SK-N-SH (cell line): ENCODE results near the gene MAPK13. TPM values are rescaled to one million over a fixed set of nuclear protein-coding genes. Genes with fewer than 3 reads are reported as not detected.
A peak's percentile ranks its signal among the peaks of the same experiment; 100 is the strongest.

ENCODE experiments used
- CTCF ChIA-PET: fragments of 300-600, 350-600 bp; formaldehyde crosslinking; extraction: SDS; loops from one replicate; lab custom pipeline; 2021; lab: Yijun Ruan, JAX
- POLR2A ChIA-PET: fragments of 350-600 bp; sonication (Branson Sonifier 250); formaldehyde crosslinking; extraction: SDS; loops from one replicate; lab custom pipeline; 2020; ENCODE audit warnings: antibody characterized with exemption, inconsistent platforms; lab: Yijun Ruan, JAX
- DNase-seq: peaks from one replicate; pipeline ENCODE4 v3.0.0; 2012
- H2AFZ ChIP-seq: fragments of 200-600 bp; sonication (generic); 2 replicates; pipeline ENCODE4 v1.8.1; 2016; ENCODE audit warnings: antibody characterized with exemption, mild to moderate bottlenecking, low read depth
- H3F3A ChIP-seq: fragments of 200-600 bp; sonication (generic); replicated peaks from 2 replicates; pipeline ENCODE3; 2016; ENCODE audit warnings: antibody characterized with exemption, mild to moderate bottlenecking; ENCODE audit not compliant: insufficient read depth
- H3K27ac ChIP-seq, 2 experiments: fragments of 200-500 bp in 1 of 2; fragments of 200-600 bp in 1 of 2; sonication (Bioruptor generic) in 1 of 2; sonication (generic), shearing (Covaris generic) in 1 of 2; 2 replicates each; pipeline versions ENCODE4 v1.5.1 to v1.6.1; 2014 to 2016; ENCODE audit warnings: low read depth in 2 of 2, inconsistent platforms in 1 of 2, low read length in 1 of 2, mild to moderate bottlenecking in 1 of 2, mixed read lengths in 1 of 2
- H3K27me3 ChIP-seq: fragments of 200-600 bp; sonication (generic), shearing (Covaris generic); 2 replicates; pipeline ENCODE4 v1.6.1; 2016; ENCODE audit warnings: mixed run types; ENCODE audit not compliant: insufficient read depth
- H3K36me3 ChIP-seq, 2 experiments: fragments of 200-500 bp in 1 of 2; fragments of 200-600 bp in 1 of 2; sonication (Bioruptor generic) in 1 of 2; sonication (generic) in 1 of 2; replicated peaks in 1 of 2; 2 replicates each; pipeline versions ENCODE3 to v1.5.1; 2014 to 2016; ENCODE audit warnings: low read length in 1 of 2, mild to moderate bottlenecking in 1 of 2; ENCODE audit not compliant: insufficient read depth in 2 of 2, control insufficient read depth in 1 of 2
- H3K4me1 ChIP-seq, 2 experiments: fragments of 200-500 bp in 1 of 2; fragments of 200-600 bp in 1 of 2; sonication (Bioruptor generic) in 1 of 2; sonication (generic), shearing (Covaris generic) in 1 of 2; 2 replicates each; pipeline versions ENCODE4 v1.5.1 to v1.6.1; 2014 to 2016; ENCODE audit warnings: low read depth in 1 of 2, low read length in 1 of 2, mixed run types in 1 of 2; ENCODE audit not compliant: insufficient read depth in 2 of 2, control insufficient read depth in 1 of 2
- H3K4me2 ChIP-seq: fragments of 200-600 bp; sonication (generic), shearing (Covaris generic); 2 replicates; pipeline ENCODE4 v1.6.1; 2017; ENCODE audit warnings: mixed run types
- H3K4me3 ChIP-seq, 2 experiments: fragments of 200-500 bp in 1 of 2; fragments of 200-600 bp in 1 of 2; sonication (Bioruptor generic) in 1 of 2; sonication (generic), shearing (Covaris generic) in 1 of 2; 2 replicates each; pipeline versions ENCODE4 v1.5.1 to v1.8.1; 2014 to 2016; ENCODE audit warnings: low read depth in 2 of 2, inconsistent platforms in 1 of 2, low read length in 1 of 2, mild to moderate bottlenecking in 1 of 2, mixed read lengths in 1 of 2, moderate library complexity in 1 of 2
- H3K79me2 ChIP-seq: fragments of 200-600 bp; sonication (generic); 2 replicates; pipeline ENCODE4 v1.8.1; 2017; ENCODE audit warnings: mild to moderate bottlenecking; ENCODE audit not compliant: insufficient read depth
- H3K9ac ChIP-seq: fragments of 200-600 bp; sonication (generic); 2 replicates; pipeline ENCODE4 v1.6.1; 2017; ENCODE audit warnings: mixed run types
- H3K9me2 ChIP-seq: fragments of 200-600 bp; sonication (generic); 2 replicates; pipeline ENCODE4 v1.6.1; 2017; ENCODE audit warnings: mixed run types
- H3K9me3 ChIP-seq: fragments of 200-600 bp; sonication (generic); 2 replicates; pipeline ENCODE4 v1.6.1; 2017; ENCODE audit warnings: mixed run types, mild to moderate bottlenecking, moderate library complexity
- H4K20me1 ChIP-seq: fragments of 200-600 bp; sonication (generic); 2 replicates; pipeline ENCODE4 v1.6.1; 2017; ENCODE audit warnings: mild to moderate bottlenecking, mixed run types; ENCODE audit not compliant: insufficient read depth
- EP300 ChIP-seq, 2 experiments: IDR thresholded peaks; 2 replicates each; pipeline versions ENCODE4 v1.4.0 to v1.6.1; 2012; ENCODE audit warnings: borderline replicate concordance in 1 of 2, low read depth in 1 of 2, low read length in 1 of 2
- FOXJ3 ChIP-seq: sonication (generic); formaldehyde crosslinking; IDR thresholded peaks from 2 replicates; pipeline ENCODE4 v1.5.1; 2020; ENCODE audit warnings: mild to moderate bottlenecking, missing genetic modification reagents
- GABPA ChIP-seq: IDR thresholded peaks from 2 replicates; pipeline ENCODE4 v1.4.0; 2012; ENCODE audit warnings: low read depth, mild to moderate bottlenecking
- JUND ChIP-seq: IDR thresholded peaks from 2 replicates; pipeline ENCODE4 v1.4.0; 2012
- NRF1 ChIP-seq: IDR thresholded peaks from 2 replicates; pipeline ENCODE4 v1.6.1; 2012; ENCODE audit warnings: low read depth, mild to moderate bottlenecking, low read length
- POLR2AphosphoS5 ChIP-seq: IDR thresholded peaks from 2 replicates; pipeline ENCODE4 v1.6.1; 2012; ENCODE audit warnings: low read depth, low read length
- RAD21 ChIP-seq: IDR thresholded peaks from 2 replicates; pipeline ENCODE4 v1.6.1; 2012; ENCODE audit warnings: mild to moderate bottlenecking, low read length
- ZBTB33 ChIP-seq: IDR thresholded peaks from 2 replicates; pipeline ENCODE4 v1.4.0; 2012; ENCODE audit warnings: low read depth, borderline replicate concordance
- WGBS: methylation state at CpG from one replicate; pipeline ENCODE4 v1.1.6; 2017; ENCODE audit warnings: low lambda C conversion rate; 5-methylcytosine and 5-hydroxymethylcytosine counted together
- polyA plus RNA-seq, 3 experiments: library from polyadenylated mRNA; depleted of rRNA; stranded (reverse); fragments of >200 nt; gene quantifications; 2 replicates each; pipeline ENCODE4 v1.2.3, GENCODE V29; 2012
- TF ChIP-seq, protein P1 (sequence below): IDR thresholded peaks from 2 replicates; pipeline ENCODE4; 2012

Gene MAPK13
- polyA plus RNA-seq, 1 of the 3 experiments (the other 2 are of a cell fraction): 2.3 TPM

- ChIA-PET CTCF (interaction anchor here (0.6 to 9.7 kb wide), 47 partner anchors 9 to 501 kb away, joined by 3 to 224 read pairs (median 7); partner anchors contain the start of genes ARMC12, MAPK13, MAPK14 and SLC26A8), POLR2A (interaction anchor here (1.5 kb wide), 2 partner anchors 67 to 68 kb away, joined by 4 to 14 read pairs; partner anchors contain the start of gene MAPK14)
- peaks cover 5% of the 10 kb centered on the region for H3F3A ChIP-seq
- H3K27ac ChIP-seq: no peak overlapping the region
- 71% methylated on average over 8 of the region's 8 CpGs for WGBS
- no peak overlapping the region for H2AFZ ChIP-seq
- H3K36me3 ChIP-seq: peaks cover 18 to 34% of the 10 kb centered on the region in 2 experiments
- TF ChIP-seq ZBTB33: no peak
- TF ChIP-seq JUND: no peak
- TF ChIP-seq GABPA: no peak
- TF ChIP-seq FOXJ3: no peak
- TF ChIP-seq RAD21: no peak
- no peak for TF ChIP-seq EP300 (IDR thresholded peaks at IDR 0.05; ENCODE audit: borderline replicate concordance in 1 of 2, low read depth in 1 of 2, low read length in 1 of 2)
- TF ChIP-seq, protein P1, sequence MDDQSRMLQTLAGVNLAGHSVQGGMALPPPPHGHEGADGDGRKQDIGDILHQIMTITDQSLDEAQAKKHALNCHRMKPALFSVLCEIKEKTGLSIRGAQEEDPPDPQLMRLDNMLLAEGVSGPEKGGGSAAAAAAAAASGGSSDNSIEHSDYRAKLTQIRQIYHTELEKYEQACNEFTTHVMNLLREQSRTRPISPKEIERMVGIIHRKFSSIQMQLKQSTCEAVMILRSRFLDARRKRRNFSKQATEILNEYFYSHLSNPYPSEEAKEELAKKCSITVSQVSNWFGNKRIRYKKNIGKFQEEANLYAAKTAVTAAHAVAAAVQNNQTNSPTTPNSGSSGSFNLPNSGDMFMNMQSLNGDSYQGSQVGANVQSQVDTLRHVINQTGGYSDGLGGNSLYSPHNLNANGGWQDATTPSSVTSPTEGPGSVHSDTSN: no peak
- H3K4me3 ChIP-seq: peak overlapping the region in 1 of 2 experiments; percentile 39; a peak in 1 of 4 replicates
- H3K79me2 ChIP-seq: no peaks in the 10 kb centered on the region; the same call in 1 of the 2 replicates
- H3K9me3 ChIP-seq: no peaks in the 10 kb centered on the region
- no peaks in the 10 kb centered on the region for H3K27me3 ChIP-seq
- no peak overlapping the region for H3K4me2 ChIP-seq
- DNase-seq: no peak
- no peaks in the 10 kb centered on the region for H3K9me2 ChIP-seq
- no peak overlapping the region for H3K9ac ChIP-seq
- H3K4me1 ChIP-seq: peaks cover 0 to 25% of the 10 kb centered on the region in 2 experiments; a peak in 2 of 4 replicates
- no peaks in the 10 kb centered on the region for H4K20me1 ChIP-seq
Measured at GRCh38 chr6:36095497-36096391, 34.6 kb upstream of the MAPK13 start.

DNA sequence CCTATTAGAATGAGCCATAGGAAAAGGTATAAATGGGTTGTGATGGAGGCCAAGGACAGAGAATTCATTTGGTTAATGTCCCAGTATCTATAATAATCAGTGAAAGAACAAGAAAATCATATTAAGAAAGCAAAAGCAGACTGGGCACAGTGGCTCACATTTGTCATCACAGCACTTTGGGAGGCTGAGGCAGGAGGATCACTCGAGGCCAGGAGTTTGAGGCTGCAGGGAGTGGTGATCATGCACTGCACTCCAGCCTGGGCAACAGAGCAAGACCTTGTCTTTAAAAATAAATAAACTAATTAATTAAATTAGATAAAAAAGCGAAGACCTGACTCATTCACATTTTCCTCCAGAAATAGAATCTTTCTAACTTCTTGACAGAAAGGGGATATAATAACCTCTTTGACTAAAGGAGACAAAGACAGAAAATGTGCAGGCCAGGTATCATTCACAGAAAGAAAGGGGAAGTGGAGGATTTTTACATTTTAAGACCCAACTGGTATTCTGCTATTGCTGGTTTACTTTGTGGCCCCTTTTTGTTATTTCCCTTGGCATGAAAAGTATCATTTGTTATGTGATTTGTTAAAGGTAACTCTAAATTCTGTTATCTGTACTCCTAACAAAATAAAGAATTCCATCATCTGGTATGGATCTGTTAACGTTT is 31.9 kb upstream of the MAPK13 start:
- no peak for TF ChIP-seq POLR2AphosphoS5
- TF ChIP-seq NRF1: no peak
- Histone ChIP-seq H3K4me2 (no peak overlapping the region), H4K20me1 (no peaks in the 10 kb centered on the region), H3K9me2 (no peaks in the 10 kb centered on the region), H3K4me1 (peaks cover 0 to 25% of the 10 kb centered on the region in 2 experiments; a peak in 2 of 4 replicates), H3K9me3 (no peaks in the 10 kb centered on the region), H3K4me3 (no peak overlapping the region), H3F3A (no peaks in the 10 kb centered on the region), H3K27ac (peak overlapping the region in 1 of 2 experiments; percentile 95; a peak in 2 of 4 replicates), H3K27me3 (no peaks in the 10 kb centered on the region), H3K79me2 (no peaks in the 10 kb centered on the region; the same call in 1 of the 2 replicates), H2AFZ (no peak overlapping the region), H3K9ac (no peak overlapping the region), H3K36me3 (peaks cover 15 to 28% of the 10 kb centered on the region in 2 experiments)
- DNase-seq: no peak
- CTCF ChIA-PET: interaction anchor here (0.7 to 9.7 kb wide), 7 partner anchors 14 to 97 kb away, joined by 3 to 224 read pairs (median 4); partner anchors contain the start of genes MAPK14 and SLC26A8
- WGBS: 75% methylated on average over 3 of the region's 3 CpGs
- POLR2A ChIA-PET: interaction anchor here (1.6 kb wide), 1 partner anchor 71 kb away, joined by 5 read pairs; the partner anchor contains the start of gene MAPK14
